Suppressor macrophage treated with lipopolysaccharide for 4 hours (primary cell): Measurements from ENCODE around the gene EDARADD.
"Not testable (repeated sequence)": the region's sequence is repeated elsewhere in the genome, so short reads cannot be mapped to it uniquely, and the experiment has no call there.

ENCODE experiments used
- DNase-seq: peaks from one replicate; pipeline ENCODE4 v3.0.0-alpha.2; 2020

EDARADD gene

GRCh38 chr1:236393681-236394481, at the start of gene EDARADD:
TSS of gene EDARADD (plus strand) at chr1:236394286. CDS start at chr1:236394445, 159 bp downstream.
- peak; percentile 27 for DNase-seq

DNA sequence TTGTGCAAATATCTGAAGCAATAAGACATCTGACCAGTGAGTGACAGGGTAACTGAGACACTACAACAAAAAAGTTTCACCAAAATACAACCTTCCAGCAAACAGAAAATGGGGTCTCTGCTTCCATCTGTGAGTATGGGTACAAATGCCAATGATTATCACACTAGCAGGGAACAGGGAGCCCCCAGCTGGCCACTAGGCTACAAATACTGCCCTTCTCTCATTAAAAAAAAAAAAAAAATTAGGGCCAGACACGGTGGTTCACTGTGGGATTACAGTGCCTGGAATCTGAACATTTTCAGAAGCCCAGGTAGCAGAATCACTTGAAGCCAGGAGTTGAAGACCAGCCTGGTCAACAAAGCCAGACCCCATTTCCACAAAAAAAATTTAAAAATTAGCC, 48.4 kb upstream of the EDARADD start:
- no peak for DNase-seq

- DNase-seq = no peak
Observed at GRCh38 chr1:236348071-236348470, 46.0 kb upstream of the EDARADD start.

- no peak for DNase-seq
Observed at GRCh38 chr1:236350308-236350707, 43.8 kb upstream of the EDARADD start.

- no peak for DNase-seq
Observed at GRCh38 chr1:236351875-236352573, 42.1 kb upstream of the EDARADD start.

DNA sequence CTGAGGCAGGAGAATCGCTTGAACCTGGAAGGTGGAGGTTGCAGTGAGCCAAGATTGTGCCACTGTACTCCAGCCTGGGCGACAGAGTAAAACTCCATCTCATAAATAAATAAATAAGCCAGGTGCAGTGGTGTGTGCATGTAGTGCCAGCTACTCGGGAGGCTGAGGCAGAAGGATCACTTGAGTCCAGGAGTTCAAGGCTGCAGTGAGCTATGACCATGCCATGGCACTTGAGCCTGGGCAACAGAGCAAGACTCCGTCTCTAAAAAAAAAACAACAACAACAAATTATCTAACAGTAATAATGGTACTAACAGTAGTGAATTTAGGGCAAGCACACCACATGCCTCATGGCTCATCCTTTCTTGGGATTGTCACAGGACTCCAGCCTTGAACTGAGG, 41.3 kb upstream of the EDARADD start:
- DNase-seq = not testable (repeated sequence)

GRCh38 chr1:236353813-236354212, 40.3 kb upstream of the EDARADD start:
- DNase-seq = no peak

DNA sequence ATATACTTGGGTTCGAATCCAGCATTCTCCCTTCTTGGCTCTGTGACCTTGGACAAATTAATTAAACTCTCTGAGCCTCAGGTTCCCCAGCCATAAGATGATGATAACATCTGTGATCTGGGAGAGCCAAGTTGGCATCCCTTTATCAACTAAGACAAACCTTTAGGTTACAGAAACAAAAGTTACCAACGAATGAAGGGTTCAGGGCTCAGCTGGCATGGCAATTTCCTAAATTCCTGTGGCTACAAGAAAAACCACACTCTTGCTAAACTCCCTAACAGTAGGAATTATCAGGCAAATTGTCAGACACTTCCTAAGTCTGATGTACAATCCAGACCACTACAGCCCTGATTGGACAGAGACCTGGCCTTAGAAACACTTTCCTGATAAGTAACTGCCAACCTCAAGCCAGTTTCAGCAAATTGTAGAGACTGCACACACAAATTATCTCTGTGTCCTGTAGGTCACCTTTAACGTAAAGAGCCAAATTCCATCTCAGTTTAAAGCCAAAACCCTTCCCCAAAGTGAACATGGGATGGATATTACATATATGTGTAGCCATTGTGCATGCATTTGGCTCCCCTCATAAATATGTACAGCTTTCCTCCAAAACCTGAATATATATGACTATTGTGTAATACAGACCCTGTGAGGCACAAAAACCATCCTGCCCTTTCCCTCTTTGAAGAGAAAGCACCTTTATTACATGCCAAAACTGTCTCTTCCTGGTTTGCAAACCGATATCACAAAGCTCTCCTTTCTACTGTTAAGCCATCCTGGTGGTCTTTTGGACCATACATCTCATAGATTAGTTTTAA, 39.5 kb upstream of the EDARADD start:
- no peak for DNase-seq

DNA sequence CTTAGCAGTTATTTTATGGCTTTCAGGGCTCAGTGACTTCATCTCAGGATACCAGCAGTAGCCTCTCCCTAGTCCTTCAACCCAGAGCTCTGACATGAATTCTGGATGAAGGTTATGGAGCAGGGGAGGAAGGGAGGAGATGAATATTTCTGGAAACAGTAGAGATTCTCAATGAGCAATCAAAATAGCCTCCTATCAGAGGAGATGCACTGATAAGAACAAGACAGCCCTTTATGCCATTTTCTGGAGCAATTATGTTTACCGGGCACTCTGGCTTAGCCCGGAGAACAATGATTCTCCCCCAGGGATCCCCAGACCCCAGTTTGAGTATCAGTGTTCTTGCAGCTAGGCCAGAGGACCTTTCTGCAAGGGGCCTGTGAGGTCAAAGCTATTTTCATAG, 37.9 kb upstream of the EDARADD start:
- DNase-seq = no peak

GRCh38 chr1:236361909-236362590, 32.0 kb upstream of the EDARADD start:
- no peak for DNase-seq

DNA sequence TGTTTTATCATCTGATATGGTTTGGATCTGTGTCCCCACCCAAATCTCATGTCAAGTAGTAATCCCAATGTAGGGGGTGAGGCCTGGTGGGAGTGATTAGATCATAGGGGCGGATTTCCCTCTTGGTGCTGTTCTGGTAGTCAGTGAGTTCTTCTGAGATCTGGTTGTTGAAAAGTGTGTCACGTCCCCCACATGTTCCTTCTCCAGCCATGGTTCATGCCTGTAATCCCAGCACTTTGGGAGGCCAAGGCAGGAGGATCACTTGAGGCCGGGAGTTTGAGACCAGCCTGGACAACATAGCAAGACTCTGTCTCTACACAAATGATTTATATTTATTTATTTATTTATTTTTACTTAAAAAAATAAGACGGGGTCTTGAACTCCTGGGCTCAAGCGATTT, 30.8 kb upstream of the EDARADD start:
- DNase-seq = no peak

DNA sequence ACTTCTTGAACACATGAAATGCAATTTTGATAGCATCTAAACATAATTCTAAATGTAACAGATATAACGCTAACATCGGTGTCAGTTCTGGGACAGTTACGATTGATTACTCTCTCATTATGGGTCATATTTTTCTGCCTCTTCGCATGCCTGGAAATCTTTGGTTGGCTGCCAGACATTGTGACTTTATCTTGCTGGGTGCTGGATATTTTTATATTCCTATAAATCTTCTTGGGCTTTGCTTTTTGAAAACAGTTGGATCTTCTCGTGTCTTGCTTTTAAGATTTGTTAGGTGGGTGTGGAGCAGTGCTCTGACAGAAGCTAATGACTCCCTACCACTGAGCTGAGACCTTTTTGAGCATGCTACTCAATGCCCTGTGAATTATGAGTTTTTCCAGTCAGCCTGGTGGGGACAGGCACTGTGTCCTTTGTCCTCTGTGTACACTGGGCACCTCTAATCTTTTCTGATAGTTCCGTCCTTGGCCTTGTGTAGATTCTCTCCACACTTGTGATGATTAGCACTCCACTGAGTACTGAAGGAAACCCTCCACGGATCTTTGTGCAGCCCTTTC, 28.0 kb upstream of the EDARADD start:
- DNase-seq = no peak

GRCh38 chr1:236366681-236367080, 27.4 kb upstream of the EDARADD start:
- not testable (repeated sequence) for DNase-seq

GRCh38 chr1:236370420-236370819, 23.7 kb upstream of the EDARADD start:
- no peak for DNase-seq

DNA sequence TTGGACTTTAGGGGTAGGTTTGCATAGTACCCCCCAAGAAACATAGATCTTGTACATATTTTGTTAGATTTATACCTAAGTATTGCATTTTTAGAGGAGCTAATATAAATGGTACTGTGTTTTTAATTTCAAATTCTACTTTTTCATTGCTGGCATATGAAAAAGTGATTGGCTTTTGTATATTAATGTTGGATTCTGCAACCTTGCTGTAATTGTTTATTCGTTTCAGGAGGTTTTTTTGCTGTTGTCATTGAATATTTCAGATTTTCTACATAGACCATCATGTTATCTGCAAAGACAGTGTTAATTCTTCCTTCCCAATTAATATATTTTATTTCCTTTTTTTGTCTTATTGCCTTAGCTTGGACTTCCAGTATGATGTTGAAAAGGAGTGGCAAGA, 23.0 kb upstream of the EDARADD start:
- no peak for DNase-seq

GRCh38 chr1:236377832-236378535, 16.1 kb upstream of the EDARADD start:
- no peak for DNase-seq

- DNase-seq = no peak
Observed at GRCh38 chr1:236381565-236382158, 12.4 kb upstream of the EDARADD start.

GRCh38 chr1:236388332-236388731, 5.8 kb upstream of the EDARADD start:
- DNase-seq = no peak

- no peak for DNase-seq
Observed at GRCh38 chr1:236389253-236389652, 4.8 kb upstream of the EDARADD start.

GRCh38 chr1:236391008-236391407, 3.1 kb upstream of the EDARADD start:
- DNase-seq = no peak

- DNase-seq = no peak
Observed at GRCh38 chr1:236392182-236392581, 1.9 kb upstream of the EDARADD start.

- peak; percentile 24 for DNase-seq
Observed at GRCh38 chr1:236394879-236395229, 768 bp downstream of the EDARADD start.
